K562 (cell line): ENCODE results near the gene PAX2. TPM values are rescaled to one million over a fixed set of nuclear protein-coding genes. Genes with fewer than 3 reads are reported as not detected.

ENCODE experiments used
- HDAC1 ChIP-seq, 2 experiments: fragments of 450-650 bp; IDR thresholded peaks; 2 replicates each; pipeline ENCODE4 v1.6.1; 2016 to 2017; ENCODE audit warnings: inconsistent platforms in 1 of 2, mild to moderate bottlenecking in 1 of 2, moderate library complexity in 1 of 2
- NFYB ChIP-seq: IDR thresholded peaks from 2 replicates; pipeline ENCODE4 v1.6.1; 2011; ENCODE audit warnings: mild to moderate bottlenecking, moderate library complexity; ENCODE audit not compliant: insufficient read length; ENCODE audit errors: extremely low read depth
- RBM15 ChIP-seq: fragments of 200-400 bp; formaldehyde crosslinking; IDR thresholded peaks from 2 replicates; pipeline ENCODE4 v1.6.1; 2018; ENCODE audit warnings: mild to moderate bottlenecking, low read length, moderate library complexity; ENCODE audit not compliant: insufficient read depth
- ZBTB7A ChIP-seq: IDR thresholded peaks from 2 replicates; pipeline ENCODE4 v1.6.1; 2011; ENCODE audit warnings: low read depth, mild to moderate bottlenecking, low read length, moderate library complexity, borderline replicate concordance; ENCODE audit not compliant: control insufficient read depth
- ZNF518B ChIP-seq: fragments of 250-450 bp; sonication (Bioruptor Pico); IDR thresholded peaks from 2 replicates; pipeline ENCODE4 v1.5.0; 2021; ENCODE audit warnings: mild to moderate bottlenecking, moderate library complexity
- polyA plus RNA-seq, 8 experiments: library from polyadenylated mRNA; depleted of rRNA in 4 of 8; stranded (reverse) in 5 of 8; unstranded in 3 of 8; fragments of >200 nt; fragmentation: Nextera tagmentation in 2 of 8; fragmentation: Illumina TruSeq in 1 of 8; extraction: Ambion mirVana in 2 of 8; extraction: Trizol in 1 of 8; gene quantifications; 2 replicates each; pipeline versions ENCODE4 v1.2.1 to v1.2.3, GENCODE V29; 2011 to 2014; ENCODE audit warnings: inconsistent platforms in 1 of 8, missing spikeins in 1 of 8
- total RNA-seq, 7 experiments: library from RNA; depleted of rRNA in 6 of 7; stranded (reverse); fragments of >200 nt in 6 of 7; fragmentation: Illumina TruSeq in 2 of 7; extraction: Trizol in 2 of 7; gene quantifications; 2 replicates each; pipeline versions ENCODE4 v1.2.1 to v1.2.3, GENCODE V29; 2011 to 2021; ENCODE audit warnings: low replicate concordance in 1 of 7
- TF ChIP-seq, protein P1 (sequence below), 3 experiments: fragments of 200-800 bp in 1 of 3; fragments of 250-450 bp in 1 of 3; fragments of 450-650 bp in 1 of 3; sonication (Bioruptor Pico) in 1 of 3; sonication (Bioruptor generic) in 1 of 3; formaldehyde crosslinking in 1 of 3; IDR thresholded peaks; 2 replicates each; pipeline versions ENCODE4 v1.6.1 to v1.8.0; 2016 to 2022; ENCODE audit warnings: mild to moderate bottlenecking in 2 of 3, missing genetic modification characterization in 2 of 3, missing compliant biosample characterization in 1 of 3, moderate library complexity in 1 of 3

The PAX2 gene
- total and polyA plus RNA-seq, 9 of the 15 experiments (the other 6 are each of a cell fraction or from before 2014, with no cell fraction given), result not detected

GRCh38 chr10:100802607-100803006, 57.2 kb downstream of the PAX2 start (continued):
- TF ChIP-seq ZBTB7A (no peak), ZNF518B (CRISPR knock-in tag) (no peak), RBM15 (no peak), NFYB (no peak), HDAC1 (IDR thresholded peaks at IDR 0.05) (no peak)
- TF ChIP-seq, protein P1, sequence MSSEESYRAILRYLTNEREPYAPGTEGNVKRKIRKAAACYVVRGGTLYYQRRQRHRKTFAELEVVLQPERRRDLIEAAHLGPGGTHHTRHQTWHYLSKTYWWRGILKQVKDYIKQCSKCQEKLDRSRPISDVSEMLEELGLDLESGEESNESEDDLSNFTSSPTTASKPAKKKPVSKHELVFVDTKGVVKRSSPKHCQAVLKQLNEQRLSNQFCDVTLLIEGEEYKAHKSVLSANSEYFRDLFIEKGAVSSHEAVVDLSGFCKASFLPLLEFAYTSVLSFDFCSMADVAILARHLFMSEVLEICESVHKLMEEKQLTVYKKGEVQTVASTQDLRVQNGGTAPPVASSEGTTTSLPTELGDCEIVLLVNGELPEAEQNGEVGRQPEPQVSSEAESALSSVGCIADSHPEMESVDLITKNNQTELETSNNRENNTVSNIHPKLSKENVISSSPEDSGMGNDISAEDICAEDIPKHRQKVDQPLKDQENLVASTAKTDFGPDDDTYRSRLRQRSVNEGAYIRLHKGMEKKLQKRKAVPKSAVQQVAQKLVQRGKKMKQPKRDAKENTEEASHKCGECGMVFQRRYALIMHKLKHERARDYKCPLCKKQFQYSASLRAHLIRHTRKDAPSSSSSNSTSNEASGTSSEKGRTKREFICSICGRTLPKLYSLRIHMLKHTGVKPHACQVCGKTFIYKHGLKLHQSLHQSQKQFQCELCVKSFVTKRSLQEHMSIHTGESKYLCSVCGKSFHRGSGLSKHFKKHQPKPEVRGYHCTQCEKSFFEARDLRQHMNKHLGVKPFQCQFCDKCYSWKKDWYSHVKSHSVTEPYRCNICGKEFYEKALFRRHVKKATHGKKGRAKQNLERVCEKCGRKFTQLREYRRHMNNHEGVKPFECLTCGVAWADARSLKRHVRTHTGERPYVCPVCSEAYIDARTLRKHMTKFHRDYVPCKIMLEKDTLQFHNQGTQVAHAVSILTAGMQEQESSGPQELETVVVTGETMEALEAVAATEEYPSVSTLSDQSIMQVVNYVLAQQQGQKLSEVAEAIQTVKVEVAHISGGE (CRISPR knock-in tag; IDR thresholded peaks at IDR 0.05), result no peak
